ENCODE measurements around the gene ODF4.
"Not testable (repeated sequence)": the region's sequence is repeated elsewhere in the genome, so short reads cannot be mapped to it uniquely, and the experiment has no call there.

Gene ODF4

DNA sequence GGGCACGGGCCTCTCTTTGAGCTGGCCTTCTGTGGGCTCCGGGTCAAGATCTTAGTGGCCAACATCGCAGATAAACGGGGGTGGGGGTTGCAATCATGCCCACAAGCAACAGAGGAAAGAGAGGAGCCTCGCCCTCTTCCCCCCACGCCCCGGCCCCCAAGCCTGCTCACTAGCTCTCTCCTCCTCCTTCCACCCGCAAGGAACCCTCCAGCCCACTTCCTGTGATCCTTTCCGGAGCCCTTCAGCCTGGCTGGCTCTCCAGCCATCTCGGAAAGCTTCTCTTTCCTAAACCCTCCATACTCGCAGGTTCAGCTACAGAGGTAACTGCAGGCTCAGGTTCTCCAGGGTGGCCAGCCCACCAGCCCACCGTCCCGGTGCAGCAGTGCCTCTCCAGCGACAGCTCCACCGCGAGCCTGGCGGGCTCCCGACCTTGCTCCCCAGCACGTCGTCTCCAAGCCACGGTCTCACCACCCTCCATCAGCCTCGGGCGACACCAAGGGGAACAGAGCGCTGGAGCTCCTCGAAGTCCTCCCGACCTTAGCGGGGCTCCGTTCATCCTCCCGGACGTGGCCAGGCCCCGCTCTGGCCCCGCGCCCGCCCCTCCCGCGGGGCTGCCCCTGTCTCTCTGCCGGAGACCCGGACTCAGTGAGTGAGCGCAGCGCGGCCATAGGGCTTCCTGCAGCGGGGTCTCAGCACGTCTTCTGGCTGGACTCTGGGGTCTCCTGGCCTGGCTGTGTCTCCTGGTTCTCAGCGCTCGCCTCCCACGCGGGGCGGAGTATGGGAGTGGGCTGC, 12.9 kb upstream of the ODF4 start:
- DNase-seq, result peak; percentile 28

GRCh38 chr17:8327303-8327649, 12.4 kb upstream of the ODF4 start:
- DNase-seq, result no peak

DNA sequence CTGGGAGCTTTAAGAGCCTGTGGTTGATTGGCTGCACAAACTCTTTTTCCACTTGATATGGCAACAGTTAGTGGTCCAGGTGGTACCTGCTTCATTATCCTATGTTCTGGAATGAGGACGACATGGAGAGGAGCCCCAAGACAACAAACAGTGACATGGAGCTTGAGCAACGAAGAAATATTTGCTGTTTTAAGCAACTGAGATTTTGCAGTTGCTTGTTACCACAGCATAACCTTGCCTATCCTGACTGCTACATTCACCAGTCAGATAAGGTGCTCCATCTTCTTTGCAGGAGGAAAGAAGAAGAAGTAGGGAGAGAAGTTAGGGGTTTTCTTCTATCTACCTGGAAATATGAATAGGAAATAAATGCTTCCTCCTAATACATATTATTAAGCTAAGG, 7.5 kb upstream of the ODF4 start:
- no peak for DNase-seq

DNA sequence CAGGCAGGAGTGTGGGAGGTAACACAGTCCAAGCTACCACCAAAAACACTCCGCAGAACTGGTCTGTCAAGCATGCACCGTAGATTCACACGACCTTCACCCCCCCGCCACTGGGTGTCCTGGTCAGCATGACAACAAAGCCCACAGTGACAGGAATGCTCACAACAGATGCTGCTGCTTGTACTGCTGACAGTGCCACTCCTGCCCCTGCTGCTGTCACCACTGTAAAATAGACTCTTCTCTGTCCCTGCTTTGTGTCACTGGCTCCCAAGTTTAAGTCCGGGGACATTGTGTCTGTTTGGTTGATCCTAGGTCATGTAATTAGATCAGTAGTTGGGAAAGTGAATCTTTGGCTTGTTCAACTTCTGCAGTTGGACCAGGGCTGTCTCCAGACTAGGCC, 7.0 kb upstream of the ODF4 start:
- DNase-seq, result no peak

DNA sequence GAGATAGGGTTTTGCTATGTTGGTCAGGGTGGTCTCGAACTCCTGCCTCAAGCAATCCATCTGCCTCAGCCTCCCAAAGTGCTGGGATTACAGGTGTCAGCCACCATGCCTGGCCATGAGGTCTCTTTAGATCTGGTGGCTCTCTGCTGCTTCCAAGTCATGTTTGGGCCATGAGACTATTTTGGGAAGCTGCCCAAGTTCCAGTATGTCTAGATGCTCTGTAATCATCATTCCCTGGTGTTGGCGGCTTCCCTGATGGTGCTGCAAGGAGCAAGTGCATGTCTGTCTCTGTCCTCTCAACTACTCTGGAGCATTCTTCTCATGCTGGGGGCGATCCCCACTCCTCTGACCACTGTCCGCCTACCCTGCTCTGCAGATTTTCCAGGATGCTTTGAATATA, 6.4 kb upstream of the ODF4 start:
- no peak for DNase-seq

DNA sequence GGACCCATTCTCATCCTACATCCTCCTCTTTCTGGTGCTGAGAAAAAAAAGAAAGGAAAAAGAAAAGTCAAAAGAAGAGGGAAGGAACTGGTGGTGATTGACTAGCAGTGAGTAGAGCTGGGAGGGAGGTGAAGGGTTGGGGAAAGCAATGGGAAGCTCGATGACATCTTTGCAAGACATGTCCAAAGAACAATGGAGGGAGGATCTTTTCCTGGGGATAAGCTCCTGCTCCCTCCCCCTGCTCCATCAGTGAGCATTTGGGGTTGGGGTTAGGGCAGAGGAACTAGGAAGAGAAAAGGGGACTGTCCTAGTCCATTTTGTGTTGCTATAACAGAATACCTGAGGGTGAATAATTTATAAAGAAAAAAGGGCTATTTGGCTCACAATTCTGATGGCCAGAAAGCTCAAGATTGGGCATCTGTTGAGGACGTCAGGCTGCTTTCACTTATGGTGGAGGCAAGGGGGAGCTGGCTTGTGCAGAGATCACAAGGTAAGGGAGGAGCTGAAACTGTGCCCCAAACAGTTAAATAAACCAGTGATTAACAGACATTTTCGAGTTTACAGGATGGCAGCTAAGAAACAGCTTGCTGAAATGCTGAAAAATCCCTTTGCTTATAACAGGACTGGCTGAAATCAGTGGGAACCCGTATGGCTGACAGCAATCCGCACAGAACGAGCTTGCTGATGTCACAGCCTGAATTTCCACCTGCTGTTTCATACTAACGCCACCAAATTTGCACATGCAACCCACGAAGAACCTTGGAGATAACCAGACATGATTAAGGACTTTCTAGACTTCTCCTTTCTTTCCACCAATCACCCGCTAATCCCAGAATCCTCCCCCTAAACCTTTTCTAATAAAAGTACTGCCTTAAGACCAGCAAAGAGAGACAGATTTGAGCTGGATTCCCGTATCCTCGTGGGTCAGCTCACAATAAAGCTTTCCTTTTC, 1.6 kb upstream of the ODF4 start:
- DNase-seq, result no peak

DNA sequence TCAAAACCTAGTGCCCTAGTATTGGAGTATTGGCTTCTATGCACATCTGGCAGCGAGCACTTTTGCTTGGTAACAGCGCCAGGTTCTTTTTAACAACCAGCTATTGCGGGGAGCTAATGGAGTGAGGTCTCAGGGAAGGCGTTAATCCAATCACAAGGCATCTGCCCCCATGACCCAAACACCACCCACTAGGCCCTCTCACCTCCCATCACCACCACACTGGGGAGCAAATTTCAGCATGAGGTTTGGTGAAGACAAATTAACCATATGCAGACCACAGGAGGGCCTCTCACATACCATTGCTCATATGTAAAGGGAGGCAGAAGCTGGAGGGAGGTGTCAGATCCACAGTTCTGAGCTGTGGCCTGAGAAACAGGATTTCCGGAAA, 893 bp upstream of the ODF4 start:
- no peak for DNase-seq

DNA sequence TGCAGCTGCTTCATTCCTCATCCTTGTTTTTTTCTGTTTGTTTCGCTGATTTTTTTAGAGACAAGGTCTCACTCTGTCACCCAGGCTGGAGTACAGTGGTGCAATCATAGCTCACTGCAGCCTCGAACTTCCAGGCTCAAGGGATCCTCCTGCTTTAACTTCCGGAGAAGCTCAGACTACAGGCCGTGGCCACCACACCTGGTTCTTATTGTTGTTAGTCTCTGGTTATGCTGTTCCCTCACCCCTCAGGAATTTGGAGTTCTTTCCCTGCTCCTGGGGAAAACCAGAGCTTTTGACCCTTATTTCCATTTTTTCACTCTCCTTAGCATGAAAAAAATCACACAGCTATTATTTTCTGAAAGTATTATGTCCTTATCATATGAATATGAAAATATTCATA, 1.8 kb downstream of the ODF4 start:
- no peak for DNase-seq

- DNase-seq, result no peak
Observed at GRCh38 chr17:8345052-8345690, 5.5 kb downstream of the ODF4 start.

- DNase-seq, result no peak
Observed at GRCh38 chr17:8345951-8346665, 6.5 kb downstream of the ODF4 start.

DNA sequence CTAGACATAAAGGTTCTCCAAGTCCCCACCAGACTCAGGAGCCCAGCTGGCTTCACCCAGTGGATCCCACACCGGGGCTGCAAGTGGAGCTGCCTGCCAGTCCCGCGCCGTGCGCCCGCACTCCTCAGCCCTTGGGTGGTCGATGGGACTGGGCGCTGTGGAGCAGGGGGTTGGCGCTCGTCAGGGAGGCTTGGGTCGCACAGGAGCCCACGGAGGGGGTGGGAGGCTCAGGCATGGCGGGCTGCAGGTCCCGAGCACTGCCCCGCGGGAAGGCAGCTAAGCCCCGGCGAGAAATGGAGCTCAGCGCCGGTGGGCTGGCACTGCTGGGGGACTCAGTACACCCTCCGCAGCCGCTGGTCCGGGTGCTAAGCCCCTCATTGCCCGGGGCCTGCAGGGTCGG, 7.4 kb downstream of the ODF4 start:
- DNase-seq, result not testable (repeated sequence)

DNA sequence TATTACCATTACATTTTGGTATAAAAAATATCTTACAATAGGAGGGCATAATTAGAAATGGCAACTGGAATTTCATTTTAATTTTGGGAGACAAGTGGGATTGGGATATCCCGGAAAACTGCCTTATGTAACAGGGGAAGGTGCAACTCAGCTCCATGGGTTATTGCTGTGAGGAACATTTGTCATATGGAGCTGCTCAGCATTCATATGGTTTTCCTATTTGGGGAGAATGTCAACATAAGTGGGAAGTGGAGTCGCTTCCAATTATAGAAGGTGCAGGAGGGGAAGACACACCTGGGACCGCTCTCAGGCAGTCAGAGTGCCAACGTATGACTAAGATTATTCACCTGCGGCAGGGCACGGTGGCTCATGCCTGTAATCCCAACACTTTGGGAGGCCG, 10.7 kb downstream of the ODF4 start:
- no peak for DNase-seq

GRCh38 chr17:8353736-8354135, 14.1 kb downstream of the ODF4 start:
- no peak for DNase-seq

GRCh38 chr17:8354236-8354635, 14.6 kb downstream of the ODF4 start:
- no peak for DNase-seq

DNA sequence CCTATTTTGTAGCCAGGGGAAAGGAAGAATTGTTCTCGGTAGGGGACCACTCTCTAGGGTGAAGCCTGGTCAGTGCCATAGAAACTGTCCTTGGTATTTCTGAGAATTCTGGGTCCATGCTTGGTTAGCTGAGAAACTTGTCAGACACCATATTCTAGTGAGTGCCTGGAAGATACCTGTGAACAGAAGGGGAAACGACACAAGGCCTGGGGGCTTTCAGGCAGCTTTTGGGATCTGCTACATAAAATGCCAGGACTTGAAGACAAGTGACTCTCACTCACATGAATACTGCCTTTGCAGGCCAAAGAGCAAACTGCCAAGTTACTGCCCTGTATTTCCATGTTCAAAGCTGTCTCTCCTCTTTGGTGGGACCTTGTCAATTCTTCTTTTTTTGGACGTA, 18.3 kb downstream of the ODF4 start:
- no peak for DNase-seq

- no peak for DNase-seq
Observed at GRCh38 chr17:8359769-8360168, 20.1 kb downstream of the ODF4 start.

GRCh38 chr17:8360260-8360659, 20.6 kb downstream of the ODF4 start:
- DNase-seq, result no peak

DNA sequence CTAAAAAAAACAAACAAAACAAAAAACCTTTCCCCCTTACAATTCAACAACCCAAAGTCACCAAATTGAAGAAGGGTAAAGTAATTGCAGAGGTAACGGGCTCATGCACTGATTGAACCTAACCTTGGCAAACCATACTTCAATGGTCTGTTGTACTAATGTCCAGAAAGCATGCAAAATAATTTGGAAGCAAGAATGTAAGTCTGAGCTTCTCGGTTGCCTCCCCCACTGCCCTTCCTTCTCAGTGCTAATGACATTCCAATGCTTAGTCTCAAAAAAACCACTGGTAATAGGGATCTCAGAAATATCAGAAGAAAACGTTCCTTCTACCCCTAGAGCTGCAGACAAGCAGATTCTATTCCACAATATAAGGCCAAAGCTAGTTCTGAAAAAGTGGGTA, 21.1 kb downstream of the ODF4 start:
- DNase-seq, result no peak

DNA sequence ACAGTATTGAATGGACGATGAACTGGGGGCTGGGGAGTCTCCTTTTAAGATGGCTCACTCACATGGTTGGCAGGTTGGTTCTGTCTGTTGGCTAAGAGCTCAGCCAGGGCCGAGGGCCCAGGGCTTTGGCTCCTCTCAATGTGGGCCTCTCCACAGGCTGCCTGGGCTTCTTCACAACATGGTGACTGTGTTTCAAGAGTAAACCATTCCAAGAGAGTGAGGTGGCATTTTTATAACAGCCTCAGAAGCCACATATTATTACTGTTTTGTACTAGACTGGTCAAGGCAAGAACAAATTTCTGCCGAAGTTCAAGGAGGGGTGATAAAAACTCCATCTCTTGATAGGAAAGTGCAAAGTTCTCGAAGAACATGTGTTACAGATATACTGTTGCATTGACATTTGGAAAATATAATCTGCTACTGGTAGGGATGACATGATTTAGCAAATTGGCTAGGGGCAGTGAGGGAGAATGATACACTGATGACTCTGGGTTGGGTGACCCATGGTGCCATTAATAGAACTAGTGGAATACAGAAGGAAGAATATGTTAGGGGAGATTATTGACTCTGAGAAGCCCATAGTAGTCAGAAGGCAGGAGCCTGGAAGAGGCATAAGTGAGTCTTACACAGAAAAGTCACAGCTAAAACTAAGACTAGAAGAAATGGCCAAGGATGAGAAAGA, 23.2 kb downstream of the ODF4 start:
- no peak for DNase-seq

GRCh38 chr17:8365143-8365542, 25.5 kb downstream of the ODF4 start:
- no peak for DNase-seq

DNA sequence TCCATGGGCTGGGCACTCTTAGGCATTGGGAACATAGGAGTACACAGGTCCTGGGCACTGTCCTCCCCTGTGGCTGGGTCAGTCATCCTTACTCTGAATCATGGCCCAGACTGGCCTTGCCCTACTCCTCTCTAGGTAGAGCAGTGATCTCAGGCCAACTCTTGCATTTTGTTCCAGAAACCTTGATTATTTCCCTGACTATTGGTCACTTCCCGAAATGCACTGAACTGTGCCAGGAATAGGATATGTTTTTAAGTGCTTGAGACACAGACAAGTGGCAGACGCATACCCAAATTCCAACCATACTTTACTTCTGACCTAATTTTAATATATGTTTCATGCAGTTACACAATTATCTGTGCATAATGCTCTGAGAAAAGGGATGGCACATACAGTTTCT, 26.6 kb downstream of the ODF4 start:
- DNase-seq, result no peak

- DNase-seq, result no peak
Observed at GRCh38 chr17:8368193-8368592, 28.6 kb downstream of the ODF4 start.

DNA sequence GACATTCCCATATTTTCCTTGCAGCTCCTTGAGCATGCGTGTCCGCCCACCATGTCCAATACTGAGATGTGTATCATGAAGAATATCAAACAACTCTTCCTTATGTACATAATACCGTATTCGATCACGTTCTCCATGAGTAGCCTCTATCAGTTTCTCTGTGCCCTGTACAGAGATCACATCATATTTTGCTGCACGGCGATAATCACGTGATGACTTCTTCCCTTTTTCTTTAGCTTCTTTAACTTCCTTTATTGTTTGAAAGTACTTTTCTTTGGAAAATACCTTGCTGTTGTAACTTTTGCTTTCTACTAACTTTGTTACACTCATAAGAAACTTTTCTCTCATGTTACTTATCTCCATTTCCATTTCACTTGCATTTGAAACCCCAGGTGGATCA, 30.3 kb downstream of the ODF4 start:
- no peak for DNase-seq
